Activated naive CD8-positive, alpha-beta T cell (primary cell): ENCODE data around the gene ENAM.

Experiments
- H3K27ac Mint-ChIP-seq: one replicate; pipeline ENCODE4 v1.8.0; 2021; ENCODE audit warnings: mixed read lengths
- H3K27me3 Mint-ChIP-seq: one replicate; pipeline ENCODE4 v1.8.0; 2021; ENCODE audit warnings: mixed read lengths
- H3K36me3 Mint-ChIP-seq: one replicate; pipeline ENCODE4 v1.8.0; 2021; ENCODE audit warnings: mixed read lengths
- H3K4me1 Mint-ChIP-seq: one replicate; pipeline ENCODE4 v1.8.0; 2021; ENCODE audit warnings: low read depth, mixed read lengths
- H3K4me3 Mint-ChIP-seq: one replicate; pipeline ENCODE4 v1.8.0; 2021; ENCODE audit warnings: mild to moderate bottlenecking, mixed read lengths
- H3K9me3 Mint-ChIP-seq: one replicate; pipeline ENCODE4 v1.8.0; 2021; ENCODE audit warnings: low read depth, mixed read lengths

The ENAM gene, protein sequence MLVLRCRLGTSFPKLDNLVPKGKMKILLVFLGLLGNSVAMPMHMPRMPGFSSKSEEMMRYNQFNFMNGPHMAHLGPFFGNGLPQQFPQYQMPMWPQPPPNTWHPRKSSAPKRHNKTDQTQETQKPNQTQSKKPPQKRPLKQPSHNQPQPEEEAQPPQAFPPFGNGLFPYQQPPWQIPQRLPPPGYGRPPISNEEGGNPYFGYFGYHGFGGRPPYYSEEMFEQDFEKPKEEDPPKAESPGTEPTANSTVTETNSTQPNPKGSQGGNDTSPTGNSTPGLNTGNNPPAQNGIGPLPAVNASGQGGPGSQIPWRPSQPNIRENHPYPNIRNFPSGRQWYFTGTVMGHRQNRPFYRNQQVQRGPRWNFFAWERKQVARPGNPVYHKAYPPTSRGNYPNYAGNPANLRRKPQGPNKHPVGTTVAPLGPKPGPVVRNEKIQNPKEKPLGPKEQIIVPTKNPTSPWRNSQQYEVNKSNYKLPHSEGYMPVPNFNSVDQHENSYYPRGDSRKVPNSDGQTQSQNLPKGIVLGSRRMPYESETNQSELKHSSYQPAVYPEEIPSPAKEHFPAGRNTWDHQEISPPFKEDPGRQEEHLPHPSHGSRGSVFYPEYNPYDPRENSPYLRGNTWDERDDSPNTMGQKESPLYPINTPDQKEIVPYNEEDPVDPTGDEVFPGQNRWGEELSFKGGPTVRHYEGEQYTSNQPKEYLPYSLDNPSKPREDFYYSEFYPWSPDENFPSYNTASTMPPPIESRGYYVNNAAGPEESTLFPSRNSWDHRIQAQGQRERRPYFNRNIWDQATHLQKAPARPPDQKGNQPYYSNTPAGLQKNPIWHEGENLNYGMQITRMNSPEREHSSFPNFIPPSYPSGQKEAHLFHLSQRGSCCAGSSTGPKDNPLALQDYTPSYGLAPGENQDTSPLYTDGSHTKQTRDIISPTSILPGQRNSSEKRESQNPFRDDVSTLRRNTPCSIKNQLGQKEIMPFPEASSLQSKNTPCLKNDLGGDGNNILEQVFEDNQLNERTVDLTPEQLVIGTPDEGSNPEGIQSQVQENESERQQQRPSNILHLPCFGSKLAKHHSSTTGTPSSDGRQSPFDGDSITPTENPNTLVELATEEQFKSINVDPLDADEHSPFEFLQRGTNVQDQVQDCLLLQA

DNA sequence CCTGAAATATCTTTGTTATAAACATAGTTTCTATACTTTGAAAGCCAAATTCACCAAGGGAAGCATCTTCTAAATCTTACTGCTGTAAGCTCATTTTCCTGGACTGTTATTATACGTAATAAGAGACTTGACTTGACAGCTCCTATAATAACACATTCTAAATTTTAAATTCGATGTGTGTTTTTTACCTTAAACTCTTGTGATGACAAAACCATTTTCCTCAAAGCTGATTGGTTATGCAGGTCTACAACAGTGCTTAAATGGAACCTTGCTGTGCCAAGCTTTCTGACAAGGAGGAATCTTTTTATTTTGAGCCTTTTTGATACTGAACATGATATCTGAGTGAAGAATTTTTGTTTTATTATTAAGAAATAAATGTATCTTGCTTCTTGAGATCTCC is at the start of gene ENAM:
Gene ENAM (plus strand): TSS at position 301 of the 400 bp plus-strand sequence. CDS start 757 bp downstream, outside the sequence.
- Mint-ChIP-seq H3K9me3 (no peaks in the 10 kb centered on the region), H3K4me1 (peaks cover 6% of the 10 kb centered on the region), H3K27me3 (peaks cover 2% of the 10 kb centered on the region), H3K4me3 (no peak within 1 kb of the TSS), H3K27ac (no peak within 1 kb of the TSS), H3K36me3 (no peaks in the 10 kb centered on the region)

DNA sequence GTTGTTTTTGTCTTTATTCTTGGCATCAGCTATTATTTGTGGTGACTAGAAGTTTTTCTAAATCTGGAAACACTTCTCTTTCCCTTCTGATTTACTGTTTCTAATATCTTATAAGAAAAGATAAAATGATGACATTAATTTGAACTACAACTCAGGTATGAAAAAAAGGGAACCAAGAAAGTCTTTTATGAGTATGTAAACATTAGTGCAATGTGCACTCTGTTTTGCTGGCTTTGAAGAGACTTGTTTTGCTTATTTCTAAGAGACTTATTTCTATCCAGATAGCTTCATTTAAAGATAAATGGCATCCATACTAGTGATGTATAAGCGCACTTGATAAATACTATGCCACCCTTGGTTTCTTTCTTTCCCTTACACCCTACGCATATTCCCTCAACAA is 46.6 kb upstream of the ENAM start:
- no peaks in the 10 kb centered on the region for H3K4me1 Mint-ChIP-seq
- no peaks in the 10 kb centered on the region for H3K27me3 Mint-ChIP-seq
- no peaks in the 10 kb centered on the region for H3K36me3 Mint-ChIP-seq
- H3K9me3 Mint-ChIP-seq: peaks cover 3% of the 10 kb centered on the region
- no peak overlapping the region for H3K27ac Mint-ChIP-seq
- no peak overlapping the region for H3K4me3 Mint-ChIP-seq

DNA sequence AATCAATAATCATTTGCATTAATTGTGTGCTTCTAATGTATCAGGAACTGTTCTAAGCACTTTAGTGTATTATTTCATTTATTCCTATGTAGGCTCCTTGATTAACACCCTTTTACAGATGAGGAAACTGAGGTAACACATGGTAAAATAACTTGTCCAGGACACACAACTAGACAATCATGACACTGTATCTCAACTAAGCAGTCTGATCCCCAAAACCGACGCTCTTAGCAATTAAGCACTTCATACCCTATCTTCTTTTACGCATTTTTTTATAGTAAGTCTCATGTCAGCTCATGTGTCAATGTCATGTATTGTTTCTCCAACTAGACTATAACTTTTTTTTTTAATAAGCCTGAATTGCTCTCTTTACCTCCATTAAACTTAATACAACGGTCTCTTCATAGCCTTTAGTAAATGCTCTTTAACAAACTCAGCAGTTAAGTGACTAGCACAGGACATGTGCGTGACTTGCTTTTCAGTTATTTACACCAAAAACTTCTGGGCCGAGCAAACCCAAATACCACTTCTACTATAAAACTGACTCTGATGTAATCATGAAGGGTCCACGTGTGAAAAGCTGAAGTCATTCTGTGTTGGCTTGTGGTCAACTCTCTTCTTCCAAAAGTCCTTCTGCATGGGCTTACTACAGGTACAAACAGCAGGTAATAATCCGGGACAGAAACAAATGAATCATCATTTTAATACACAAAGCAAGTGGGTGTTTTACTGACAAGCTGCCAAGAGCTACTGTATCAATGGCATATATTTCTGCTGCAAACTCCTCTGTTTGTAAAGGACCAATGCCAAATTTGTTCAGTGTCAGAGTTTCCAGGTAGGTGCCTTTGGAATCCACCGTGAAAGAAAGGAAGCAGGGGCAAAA is 44.4 kb upstream of the ENAM start:
- Mint-ChIP-seq H3K27ac (no peak overlapping the region), H3K36me3 (no peaks in the 10 kb centered on the region), H3K4me3 (no peak overlapping the region), H3K9me3 (no peaks in the 10 kb centered on the region), H3K27me3 (no peaks in the 10 kb centered on the region), H3K4me1 (no peaks in the 10 kb centered on the region)

DNA sequence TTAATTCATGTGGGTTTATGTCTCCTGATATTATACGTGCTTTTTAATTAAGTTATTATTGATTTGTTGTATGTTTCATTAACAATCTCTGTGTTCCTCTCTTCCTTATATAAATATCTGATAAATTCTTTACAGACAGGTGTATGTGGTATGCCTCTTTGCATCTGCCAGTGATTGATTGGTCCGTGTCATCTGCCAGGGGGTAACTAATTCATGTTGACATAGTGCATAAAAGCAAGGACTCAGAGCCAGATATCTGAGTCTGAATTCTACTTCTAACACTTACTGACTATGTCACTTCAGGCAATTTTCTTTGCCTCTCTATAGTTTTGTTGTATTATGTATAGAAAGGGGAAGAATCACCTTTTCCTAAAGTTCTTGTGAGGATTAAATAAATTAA is 41.7 kb upstream of the ENAM start:
- H3K9me3 Mint-ChIP-seq: no peaks in the 10 kb centered on the region
- no peaks in the 10 kb centered on the region for H3K36me3 Mint-ChIP-seq
- H3K4me1 Mint-ChIP-seq: no peaks in the 10 kb centered on the region
- no peak overlapping the region for H3K27ac Mint-ChIP-seq
- no peaks in the 10 kb centered on the region for H3K27me3 Mint-ChIP-seq
- no peak overlapping the region for H3K4me3 Mint-ChIP-seq

DNA sequence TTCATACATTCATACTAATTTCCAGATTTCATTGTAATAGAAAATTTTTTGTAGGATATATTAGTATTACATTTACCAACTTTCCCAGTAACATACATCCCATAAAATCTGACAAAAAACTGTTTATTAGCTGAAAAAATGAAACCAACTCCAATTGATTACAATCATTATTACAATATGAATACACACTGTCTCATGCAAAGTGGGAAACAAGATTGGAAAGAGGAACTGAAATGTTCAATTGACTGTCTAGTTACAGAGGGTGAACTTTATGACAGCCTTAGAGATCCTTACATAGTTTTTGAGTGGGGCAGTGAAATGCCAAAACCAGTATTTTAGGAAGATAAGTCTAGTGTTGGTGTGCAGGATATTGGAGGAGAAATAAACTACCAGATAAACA is 38.8 kb upstream of the ENAM start:
- Mint-ChIP-seq H3K9me3 (no peaks in the 10 kb centered on the region), H3K27me3 (no peaks in the 10 kb centered on the region), H3K36me3 (no peaks in the 10 kb centered on the region), H3K4me3 (no peak overlapping the region), H3K27ac (no peak overlapping the region), H3K4me1 (no peaks in the 10 kb centered on the region)

DNA sequence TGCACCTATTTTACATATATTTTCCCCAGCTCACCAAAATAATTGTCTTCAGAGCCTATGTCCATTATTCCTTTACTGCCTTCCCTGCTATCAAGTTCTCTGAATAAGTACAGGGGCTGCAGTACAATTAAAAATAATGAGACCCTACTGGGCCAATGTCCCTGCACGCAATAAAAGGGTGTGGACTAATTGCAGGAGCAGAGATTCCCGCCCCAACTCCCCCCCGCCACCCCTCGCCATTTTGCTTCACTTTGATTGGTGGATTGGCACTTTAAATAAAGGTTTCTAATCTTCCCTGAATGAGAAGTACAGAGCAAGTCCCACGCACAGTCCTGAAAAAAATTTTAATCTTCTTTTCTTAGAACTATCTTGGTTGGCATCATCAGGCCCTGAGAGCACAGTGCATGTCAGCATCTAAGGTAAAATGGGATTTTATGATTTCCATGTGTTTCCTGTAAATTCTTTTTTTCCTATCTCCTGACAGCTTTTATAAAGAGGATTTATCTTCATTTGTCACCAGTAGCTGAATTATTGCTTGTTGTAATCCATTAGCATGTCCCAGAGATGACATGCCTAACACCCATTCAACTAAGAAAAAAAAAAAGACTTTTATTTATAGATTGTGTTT is 36.5 kb upstream of the ENAM start, which contains the start of gene AMBN:
Gene AMBN (plus strand): TSS at position 302 of the 628 bp plus-strand sequence. CDS start 103 bp downstream, at position 405.
- no peaks in the 10 kb centered on the region for H3K27me3 Mint-ChIP-seq
- no peaks in the 10 kb centered on the region for H3K4me1 Mint-ChIP-seq
- H3K36me3 Mint-ChIP-seq: no peaks in the 10 kb centered on the region
- H3K27ac Mint-ChIP-seq: no peak within 1 kb of the TSS
- no peaks in the 10 kb centered on the region for H3K9me3 Mint-ChIP-seq
- no peak within 1 kb of the TSS for H3K4me3 Mint-ChIP-seq

DNA sequence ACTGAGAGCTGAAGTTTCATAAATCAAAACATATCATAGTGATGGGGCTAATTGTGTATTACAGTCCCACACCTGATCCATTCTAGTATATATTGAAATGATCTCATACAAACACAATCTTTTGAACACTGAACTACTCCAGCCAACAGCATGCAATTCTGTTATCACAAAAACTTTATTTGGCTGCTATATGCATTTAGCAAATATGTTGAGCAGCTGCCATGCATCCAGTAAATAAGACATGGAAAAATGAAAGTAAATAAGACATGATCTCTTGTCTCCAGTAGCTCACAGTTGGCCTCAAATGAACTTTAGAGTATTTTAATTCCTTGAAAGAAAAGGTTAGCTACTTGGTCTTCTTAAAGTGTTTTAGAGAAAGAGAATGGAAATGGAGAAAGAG is 34.3 kb upstream of the ENAM start:
- no peaks in the 10 kb centered on the region for H3K36me3 Mint-ChIP-seq
- no peak overlapping the region for H3K4me3 Mint-ChIP-seq
- no peak overlapping the region for H3K27ac Mint-ChIP-seq
- H3K9me3 Mint-ChIP-seq: no peaks in the 10 kb centered on the region
- H3K27me3 Mint-ChIP-seq: no peaks in the 10 kb centered on the region
- no peaks in the 10 kb centered on the region for H3K4me1 Mint-ChIP-seq

DNA sequence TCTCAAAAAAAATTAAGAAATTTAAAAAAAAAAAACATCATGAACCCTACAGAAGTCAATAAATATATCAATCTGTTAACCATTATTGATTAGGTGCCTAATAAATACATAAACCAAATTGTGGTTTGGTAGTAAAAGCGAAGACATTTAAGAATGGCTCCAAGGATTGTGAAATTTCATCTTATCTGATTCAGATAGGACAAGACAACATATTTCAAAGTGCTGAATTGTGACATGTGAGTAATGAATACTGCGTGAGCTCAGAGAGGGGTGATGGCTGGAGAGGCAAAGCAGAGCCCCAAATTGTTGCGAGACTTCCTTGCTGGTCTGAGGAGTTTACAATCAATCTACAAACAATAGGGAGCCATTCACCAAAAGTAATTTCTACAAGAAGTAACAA is 28.2 kb upstream of the ENAM start:
- no peaks in the 10 kb centered on the region for H3K27me3 Mint-ChIP-seq
- no peak overlapping the region for H3K4me3 Mint-ChIP-seq
- no peak overlapping the region for H3K27ac Mint-ChIP-seq
- no peaks in the 10 kb centered on the region for H3K9me3 Mint-ChIP-seq
- H3K4me1 Mint-ChIP-seq: no peaks in the 10 kb centered on the region
- H3K36me3 Mint-ChIP-seq: no peaks in the 10 kb centered on the region

DNA sequence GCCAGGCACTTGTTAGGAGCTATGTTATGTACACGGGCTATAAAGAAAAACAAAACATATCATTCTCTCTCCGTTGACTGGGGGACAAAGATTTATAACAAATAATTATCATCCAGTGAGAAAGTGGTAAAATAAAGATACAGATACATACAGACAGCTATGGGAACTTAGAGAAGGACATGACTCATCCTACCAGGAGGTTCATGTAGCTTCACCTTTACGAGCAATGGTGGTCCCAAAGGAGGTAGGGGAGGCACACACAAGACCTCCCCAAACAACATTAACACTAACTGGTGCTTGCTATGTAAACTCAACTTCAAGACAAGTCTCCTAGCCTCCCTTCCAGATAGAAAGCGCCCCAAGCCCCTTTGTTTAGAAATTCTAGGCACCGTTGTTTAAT is 27.6 kb upstream of the ENAM start:
- Mint-ChIP-seq H3K9me3 (no peaks in the 10 kb centered on the region), H3K4me1 (no peaks in the 10 kb centered on the region), H3K4me3 (no peak overlapping the region), H3K27me3 (no peaks in the 10 kb centered on the region), H3K27ac (no peak overlapping the region), H3K36me3 (no peaks in the 10 kb centered on the region)

DNA sequence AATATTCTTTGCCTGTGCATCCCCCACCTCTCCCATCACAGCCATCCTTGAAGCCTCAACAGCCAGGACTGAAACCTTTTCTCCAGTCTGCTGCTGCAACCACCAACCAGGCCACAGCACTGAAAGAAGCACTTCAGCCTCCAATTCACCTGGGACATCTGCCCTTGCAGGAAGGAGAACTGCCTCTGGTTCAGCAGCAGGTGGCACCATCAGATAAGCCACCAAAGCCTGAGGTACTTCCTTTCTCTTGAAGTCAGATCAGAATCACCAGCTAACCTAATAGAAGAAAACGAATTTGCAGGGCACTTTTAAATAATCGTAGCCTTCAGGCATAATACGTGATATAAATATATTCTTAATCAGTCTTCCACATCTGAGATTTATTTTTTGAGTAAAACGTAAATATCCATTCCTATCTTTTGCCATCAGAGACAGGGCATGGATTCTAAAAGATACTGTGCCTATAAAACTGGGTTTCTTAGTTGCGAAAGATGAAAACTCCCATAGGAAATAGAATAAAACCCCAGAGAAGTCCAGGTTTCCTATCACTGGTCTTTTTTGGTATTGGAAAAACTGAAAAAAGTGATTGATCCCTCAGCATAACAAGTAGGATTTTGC is 27.0 kb upstream of the ENAM start:
- Mint-ChIP-seq H3K27ac (no peak overlapping the region), H3K4me3 (no peak overlapping the region), H3K36me3 (no peaks in the 10 kb centered on the region), H3K9me3 (no peaks in the 10 kb centered on the region), H3K27me3 (no peaks in the 10 kb centered on the region), H3K4me1 (no peaks in the 10 kb centered on the region)

DNA sequence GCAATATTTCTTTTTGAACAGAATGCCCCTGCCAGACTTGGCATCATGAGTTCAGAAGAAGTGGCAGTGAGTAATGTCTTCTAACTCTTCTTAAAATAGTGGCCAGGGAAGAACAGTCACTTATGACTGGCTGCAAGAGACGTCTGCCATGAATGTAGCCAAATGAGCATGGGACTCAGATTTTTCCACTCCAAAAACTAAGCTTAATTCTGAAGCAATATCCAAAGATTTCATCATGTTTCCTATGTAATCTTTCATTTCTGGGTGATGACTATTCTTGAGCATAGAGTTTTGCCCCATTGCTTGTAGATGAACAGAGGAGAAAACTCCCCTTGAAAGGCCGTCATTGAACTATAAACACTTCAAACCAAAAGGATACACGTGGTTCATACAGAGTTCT is 24.7 kb upstream of the ENAM start:
- Mint-ChIP-seq H3K36me3 (no peaks in the 10 kb centered on the region), H3K27me3 (peaks cover 3% of the 10 kb centered on the region), H3K4me3 (no peak overlapping the region), H3K4me1 (no peaks in the 10 kb centered on the region), H3K27ac (no peak overlapping the region), H3K9me3 (no peaks in the 10 kb centered on the region)

DNA sequence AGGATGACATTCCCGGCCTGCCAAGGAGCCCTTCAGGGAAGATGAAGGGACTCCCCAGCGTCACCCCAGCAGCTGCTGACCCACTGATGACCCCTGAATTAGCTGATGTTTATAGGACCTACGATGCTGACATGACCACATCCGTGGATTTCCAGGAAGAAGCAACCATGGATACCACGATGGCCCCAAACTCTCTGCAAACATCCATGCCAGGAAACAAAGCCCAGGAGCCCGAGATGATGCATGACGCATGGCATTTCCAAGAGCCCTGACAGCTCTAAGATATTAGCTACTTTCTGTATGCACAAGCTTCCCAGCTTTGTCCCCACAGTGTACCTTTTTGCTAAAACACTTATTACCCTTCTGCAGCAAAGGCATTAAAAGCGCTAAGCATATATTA is 22.1 kb upstream of the ENAM start:
- Mint-ChIP-seq H3K27ac (no peak overlapping the region), H3K9me3 (no peaks in the 10 kb centered on the region), H3K27me3 (peaks cover 8% of the 10 kb centered on the region), H3K36me3 (no peaks in the 10 kb centered on the region), H3K4me3 (no peak overlapping the region), H3K4me1 (no peaks in the 10 kb centered on the region)

DNA sequence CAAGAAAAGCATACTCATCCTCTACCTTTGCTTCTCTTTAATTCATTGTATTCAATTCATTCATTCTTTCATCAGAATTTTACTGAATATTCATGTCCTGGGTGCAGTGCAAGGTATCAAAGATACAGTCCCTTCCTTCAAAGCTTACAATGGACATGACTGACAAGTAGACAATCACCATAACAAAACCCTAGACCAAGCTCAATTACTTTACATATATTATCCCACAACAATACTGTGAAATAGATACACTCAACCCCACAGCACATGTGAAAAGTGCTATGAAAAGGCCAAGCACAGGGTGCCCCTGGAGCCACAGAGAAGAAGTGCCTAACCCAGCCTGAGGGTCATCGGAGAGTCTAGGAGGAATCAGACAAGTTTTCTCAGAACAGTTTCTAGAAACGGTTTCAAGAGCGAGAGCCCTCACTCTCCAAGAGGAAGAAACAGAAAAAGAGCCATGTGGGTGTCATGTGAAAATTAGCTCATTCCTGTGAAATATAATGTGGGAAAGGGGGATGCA is 21.1 kb upstream of the ENAM start:
- Mint-ChIP-seq H3K9me3 (no peaks in the 10 kb centered on the region), H3K4me3 (no peak overlapping the region), H3K27me3 (peaks cover 8% of the 10 kb centered on the region), H3K4me1 (no peaks in the 10 kb centered on the region), H3K36me3 (no peaks in the 10 kb centered on the region), H3K27ac (no peak overlapping the region)
